GM12878 (cell line): ENCODE measurements around the gene RGN. TPM values are rescaled to one million over a fixed set of nuclear protein-coding genes. Genes with fewer than 3 reads are reported as not detected.

Experiments
- ATAC-seq: fragments of 200-7000 bp; cut with Tn5 transposase; 3 replicates; pipeline ENCODE4 v1.9.1; 2020; ENCODE audit warnings: mild to moderate bottlenecking, moderate library complexity
- BruUV-seq: library from RNA; stranded (reverse); fragments of 400-500 nt; replicated peaks from 2 replicates; lab custom pipeline; 2021; lab: Mats Ljungman, UMichigan
- CTCF ChIA-PET: fragments of 300-600 bp; sonication (Branson Sonifier 250); formaldehyde crosslinking; extraction: SDS; loops from one replicate; lab custom pipeline; 2021; ENCODE audit warnings: inconsistent platforms; lab: Yijun Ruan, JAX
- POLR2A ChIA-PET: fragments of 350-600 bp; formaldehyde crosslinking; extraction: SDS; loops from one replicate; lab custom pipeline; 2021; ENCODE audit warnings: inconsistent platforms; lab: Charles Lee
- RAD21 ChIA-PET: fragments of 300-600 bp; sonication (Branson Sonifier 250); formaldehyde crosslinking; loops from one replicate; lab custom pipeline; 2023; ENCODE audit warnings: antibody characterized with exemption; ENCODE audit not compliant: unreplicated experiment; lab: Charles Lee
- SMC1A ChIA-PET: fragments of 300-600 bp; sonication (Branson Sonifier 250); formaldehyde crosslinking; loops from one replicate; lab custom pipeline; 2023; ENCODE audit not compliant: unreplicated experiment, uncharacterized antibody; lab: Charles Lee
- DNase-seq: peaks from one replicate; pipeline ENCODE4 v3.0.0-alpha.2; 2011; ENCODE audit warnings: low read depth, low spot score
- FAIRE-seq: peaks from 3 replicates; lab custom pipeline; 2011; peaks lifted over from hg19 to GRCh38; lab: Jason Lieb, UNC
- H2AFZ ChIP-seq: 2 replicates; pipeline ENCODE4 v1.6.0; 2011; ENCODE audit warnings: low read depth, low read length, control low read depth; ENCODE audit not compliant: control insufficient read depth
- H3K27ac ChIP-seq: 2 replicates; pipeline ENCODE4 v1.5.1; 2011; ENCODE audit warnings: control low read depth; ENCODE audit not compliant: control insufficient read depth, insufficient read depth
- H3K27me3 ChIP-seq, 2 experiments: replicated peaks in 1 of 2; 2 replicates each; pipeline versions ENCODE4 v1.6.0 to v1.6.1; 2011; ENCODE audit warnings: low read length in 1 of 2; ENCODE audit not compliant: control insufficient read depth in 2 of 2, insufficient read depth in 2 of 2
- H3K36me3 ChIP-seq, 2 experiments: 2 replicates each; pipeline ENCODE4 v1.5.1; 2011; ENCODE audit warnings: low read length in 1 of 2; ENCODE audit not compliant: control insufficient read depth in 2 of 2, insufficient read depth in 2 of 2
- H3K4me1 ChIP-seq: 2 replicates; pipeline ENCODE4 v1.6.1; 2011; ENCODE audit warnings: mild to moderate bottlenecking, low read length, moderate library complexity, mixed read lengths; ENCODE audit not compliant: control insufficient read depth, insufficient read depth
- H3K4me2 ChIP-seq: 2 replicates; pipeline ENCODE4 v1.6.0; 2011; ENCODE audit warnings: control low read depth; ENCODE audit not compliant: control insufficient read depth, insufficient read depth
- H3K4me3 ChIP-seq: fragments of 200-600 bp; sonication (generic); 2 replicates; pipeline ENCODE4 v1.5.1; 2016
- H3K79me2 ChIP-seq: 2 replicates; pipeline ENCODE4 v1.6.0; 2011; ENCODE audit warnings: low read length; ENCODE audit not compliant: control insufficient read depth, insufficient read depth
- H3K9ac ChIP-seq: 2 replicates; pipeline ENCODE4 v1.8.0; 2011; ENCODE audit warnings: low read length, control low read depth, mixed read lengths; ENCODE audit not compliant: control insufficient read depth, insufficient read depth
- H3K9me3 ChIP-seq: replicated peaks from 3 replicates; pipeline ENCODE4 v1.5.1; 2011; ENCODE audit warnings: mild to moderate bottlenecking, low read length; ENCODE audit not compliant: control insufficient read depth, insufficient read depth
- H4K20me1 ChIP-seq: 2 replicates; pipeline ENCODE4 v1.6.0; 2011; ENCODE audit not compliant: control insufficient read depth, insufficient read depth
- CBX3 ChIP-seq: fragments of 200-600 bp; sonication (generic); IDR thresholded peaks from 2 replicates; pipeline ENCODE4 v1.6.1; 2016; ENCODE audit warnings: low read depth, borderline replicate concordance
- POU2F2 ChIP-seq: IDR thresholded peaks from 3 replicates; pipeline ENCODE4 v1.6.1; 2011; ENCODE audit warnings: low read depth, mild to moderate bottlenecking, low read length, borderline replicate concordance
- SIN3A ChIP-seq: IDR thresholded peaks from 2 replicates; pipeline ENCODE4 v1.6.1; 2012; ENCODE audit warnings: low read depth, low read length, improper control_type of control experiment
- ZNF622 ChIP-seq: fragments of 450-650 bp; IDR thresholded peaks from 2 replicates; pipeline ENCODE4 v1.6.1; 2017; ENCODE audit warnings: mild to moderate bottlenecking, inconsistent platforms
- WGBS: methylation state at CpG from one replicate; pipeline ENCODE4 v1.1.6; 2016; ENCODE audit warnings: low lambda C conversion rate; ENCODE audit not compliant: insufficient replicate concordance, insufficient coverage; ENCODE audit errors: missing lambda C conversion rate; 5-methylcytosine and 5-hydroxymethylcytosine counted together
- in situ Hi-C: fragments of 300-500 bp; cut with MboI; formaldehyde crosslinking; loops from 9 replicates; pipeline ENCODE4 v1.14.3; 2018; ENCODE audit warnings: mixed read lengths
- intact Hi-C: fragments of 100-400 bp; cut with micrococcal nuclease; formaldehyde crosslinking; loops from one replicate; pipeline ENCODE4 v1.14.2; 2022; ENCODE audit not compliant: unreplicated experiment
- polyA plus RNA-seq, 11 experiments: library from polyadenylated mRNA; depleted of rRNA in 4 of 11; unstranded in 6 of 11; stranded (reverse) in 5 of 11; fragments of >200 nt; fragmentation: Nextera tagmentation in 4 of 11; fragmentation: Illumina TruSeq in 1 of 11; extraction: Ambion mirVana in 4 of 11; extraction: Trizol in 1 of 11; gene quantifications; 1 replicate in 1 of 11; 2 replicates in 10 of 11; pipeline versions ENCODE4 v1.2.1 to v1.2.3, GENCODE V29; 2011 to 2016; ENCODE audit warnings: inconsistent platforms in 2 of 11, missing spikeins in 2 of 11, low read depth in 1 of 11
- small RNA-seq: library from RNA; depleted of rRNA; stranded (forward); fragments of <200 nt; gene quantifications from one replicate; pipeline ENCODE3, GENCODE V24; 2014
- total RNA-seq, 4 experiments: library from RNA; depleted of rRNA in 3 of 4; stranded (reverse); fragments of >200 nt in 3 of 4; fragmentation: Illumina TruSeq in 1 of 4; extraction: Trizol in 1 of 4; gene quantifications; 2 replicates each; pipeline versions ENCODE4 v1.2.1 to v1.2.3, GENCODE V29; 2013 to 2021
- TF ChIP-seq, protein P1 (sequence below): IDR thresholded peaks from 2 replicates; pipeline ENCODE4 v1.6.1; 2011; ENCODE audit warnings: low read depth, mild to moderate bottlenecking, low read length, moderate library complexity, borderline replicate concordance; ENCODE audit errors: extremely low read depth

RGN gene
- total and polyA plus RNA-seq, 10 of the 15 experiments (the other 5 are each of a cell fraction or from before 2014, with no cell fraction given) = 0.15 TPM; not detected in 9

DNA sequence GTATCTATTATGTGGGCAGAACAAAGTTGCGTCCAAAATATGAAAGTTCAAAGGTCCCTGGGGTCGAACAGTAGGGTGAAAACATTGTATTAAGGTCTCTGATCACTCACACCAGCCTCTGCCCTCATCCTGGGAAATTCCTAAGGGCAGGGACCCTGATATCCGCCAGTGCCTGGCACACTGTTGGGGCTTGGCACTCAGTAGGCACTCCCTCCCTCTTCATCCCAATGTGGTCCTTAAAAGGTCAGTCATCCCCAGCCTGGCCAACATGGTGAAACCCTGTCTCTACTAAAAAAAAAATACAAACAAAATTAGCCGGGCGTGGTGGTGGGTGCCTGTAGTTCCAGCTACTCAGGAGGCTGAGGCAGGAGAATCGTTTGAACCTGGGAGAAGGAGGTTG lies 59.9 kb downstream of the RGN start:
- no peak overlapping the region for H3K9ac ChIP-seq
- H3K4me1 ChIP-seq = no peaks in the 10 kb centered on the region
- TF ChIP-seq CBX3 = no peak
- no peak for TF ChIP-seq POU2F2
- TF ChIP-seq, protein P1, sequence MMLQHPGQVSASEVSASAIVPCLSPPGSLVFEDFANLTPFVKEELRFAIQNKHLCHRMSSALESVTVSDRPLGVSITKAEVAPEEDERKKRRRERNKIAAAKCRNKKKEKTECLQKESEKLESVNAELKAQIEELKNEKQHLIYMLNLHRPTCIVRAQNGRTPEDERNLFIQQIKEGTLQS = no peak
- TF ChIP-seq SIN3A = no peak
- TF ChIP-seq ZNF622 = no peak
- intact Hi-C loops (no loop called here), in situ Hi-C loops (no loop called here)
- SMC1A ChIA-PET = no interaction called here
- H4K20me1 ChIP-seq = no peaks in the 10 kb centered on the region
- POLR2A ChIA-PET = no interaction called here
- ATAC-seq (no peak), DNase-seq (no peak), FAIRE-seq (no peak)
- BruUV-seq = no TSS peak
- H3K79me2 ChIP-seq = peaks cover 4% of the 10 kb centered on the region
- RAD21 ChIA-PET = no interaction called here
- no peak overlapping the region for H3K4me2 ChIP-seq
- no peak overlapping the region for H3K4me3 ChIP-seq
- peaks cover 0 to 5% of the 10 kb centered on the region in 2 experiments; a peak in 1 of 4 replicates for H3K36me3 ChIP-seq
- no peaks in the 10 kb centered on the region for H3K9me3 ChIP-seq
- no peak overlapping the region for H3K27ac ChIP-seq
- CTCF ChIA-PET = interaction anchor here (1.0 kb wide), 1 partner anchor 12 kb away, joined by 3 read pairs; no protein-coding TSS in a partner anchor
- WGBS = 43% methylated on average over 6 of the region's 6 CpGs
- no peaks in the 10 kb centered on the region for H3K27me3 ChIP-seq
- no peak overlapping the region for H2AFZ ChIP-seq

Small RNAs within 50 kb of the gene (small RNA-seq; reads per million reads assigned to genes)
- gene RNU12-2P (not detected), gene RNU6-1189P (not detected)

Other genes with a start within 250 kb of the RGN start
- 5.5 and 7.3 TPM in 2 replicates for gene RP2, start 241.4 kb upstream of the RGN start, total RNA-seq (2014; rRNA removed)
- 7.7 and 7.8 TPM in 2 replicates for gene RP2, start 241.4 kb upstream of the RGN start, total RNA-seq (2014; rRNA removed; fragmentation: Illumina TruSeq; extraction: Trizol)
- gene RP2, start 241.4 kb upstream of the RGN start, total RNA-seq (2021) = 4.9 TPM in 2 replicates
- 11.0 and 17.1 TPM in 2 replicates for gene RP2, start 241.4 kb upstream of the RGN start, polyA plus RNA-seq (2011; rRNA removed)
- 6.3 and 8.8 TPM in 2 replicates for gene RP2, start 241.4 kb upstream of the RGN start, polyA plus RNA-seq (2014; fragmentation: Illumina TruSeq; extraction: Trizol)
- 1 to 10 TPM; 3.5 to 3.7 TPM for gene RP2, start 241.4 kb upstream of the RGN start, polyA plus RNA-seq (2014; fragmentation: Nextera tagmentation; extraction: Ambion mirVana)
- 4.8 and 6.5 TPM in 2 replicates for gene RP2, start 241.4 kb upstream of the RGN start, polyA plus RNA-seq (2014; rRNA removed)
- 1 to 10 TPM; 5.6 to 5.7 TPM for gene RP2, start 241.4 kb upstream of the RGN start, polyA plus RNA-seq (2016; fragmentation: Nextera tagmentation; extraction: Ambion mirVana)
- gene JADE3, start 166.0 kb upstream of the RGN start, total RNA-seq (2014; rRNA removed) = 0.51 and 0.54 TPM in 2 replicates
- gene JADE3, start 166.0 kb upstream of the RGN start, total RNA-seq (2014; rRNA removed; fragmentation: Illumina TruSeq; extraction: Trizol) = 0.51 and 0.63 TPM in 2 replicates
- gene JADE3, start 166.0 kb upstream of the RGN start, total RNA-seq (2021) = 0.80 and 0.88 TPM in 2 replicates
- gene JADE3, start 166.0 kb upstream of the RGN start, polyA plus RNA-seq (2011; rRNA removed) = 12.9 and 13.0 TPM in 2 replicates
- 0.75 and 0.82 TPM in 2 replicates for gene JADE3, start 166.0 kb upstream of the RGN start, polyA plus RNA-seq (2014; fragmentation: Illumina TruSeq; extraction: Trizol)
- gene JADE3, start 166.0 kb upstream of the RGN start, polyA plus RNA-seq (2014; fragmentation: Nextera tagmentation; extraction: Ambion mirVana) = under 1 TPM; 0.06 to 0.13 TPM
- 0.32 and 0.39 TPM in 2 replicates for gene JADE3, start 166.0 kb upstream of the RGN start, polyA plus RNA-seq (2014; rRNA removed)
- gene JADE3, start 166.0 kb upstream of the RGN start, polyA plus RNA-seq (2016; fragmentation: Nextera tagmentation; extraction: Ambion mirVana) = under 1 TPM; 0.67 to 0.78 TPM
- gene NDUFB11, start 66.3 kb downstream of the RGN start, total RNA-seq (2014; rRNA removed) = 179 and 202 TPM in 2 replicates
- 51.2 and 60.8 TPM in 2 replicates for gene NDUFB11, start 66.3 kb downstream of the RGN start, total RNA-seq (2014; rRNA removed; fragmentation: Illumina TruSeq; extraction: Trizol)
- gene NDUFB11, start 66.3 kb downstream of the RGN start, total RNA-seq (2021) = 101 and 106 TPM in 2 replicates
- gene NDUFB11, start 66.3 kb downstream of the RGN start, polyA plus RNA-seq (2011; rRNA removed) = 27.3 and 53.4 TPM in 2 replicates
- gene NDUFB11, start 66.3 kb downstream of the RGN start, polyA plus RNA-seq (2014; fragmentation: Illumina TruSeq; extraction: Trizol) = 41.5 and 42.5 TPM in 2 replicates
- 10 to 100 TPM; 16.1 to 44.5 TPM for gene NDUFB11, start 66.3 kb downstream of the RGN start, polyA plus RNA-seq (2014; fragmentation: Nextera tagmentation; extraction: Ambion mirVana)
- 164 and 211 TPM in 2 replicates for gene NDUFB11, start 66.3 kb downstream of the RGN start, polyA plus RNA-seq (2014; rRNA removed)
- gene NDUFB11, start 66.3 kb downstream of the RGN start, polyA plus RNA-seq (2016; fragmentation: Nextera tagmentation; extraction: Ambion mirVana) = 100 to 1,000 TPM; 197 to 199 TPM
- gene RBM10, start 66.8 kb downstream of the RGN start, total RNA-seq (2014; rRNA removed) = 46.8 and 48.0 TPM in 2 replicates
- 20.7 and 24.8 TPM in 2 replicates for gene RBM10, start 66.8 kb downstream of the RGN start, total RNA-seq (2014; rRNA removed; fragmentation: Illumina TruSeq; extraction: Trizol)
- 55.5 and 57.6 TPM in 2 replicates for gene RBM10, start 66.8 kb downstream of the RGN start, total RNA-seq (2021)
- gene RBM10, start 66.8 kb downstream of the RGN start, polyA plus RNA-seq (2011; rRNA removed) = 7.8 and 16.0 TPM in 2 replicates
- 10.4 and 22.5 TPM in 2 replicates for gene RBM10, start 66.8 kb downstream of the RGN start, polyA plus RNA-seq (2014; fragmentation: Illumina TruSeq; extraction: Trizol)
- gene RBM10, start 66.8 kb downstream of the RGN start, polyA plus RNA-seq (2014; fragmentation: Nextera tagmentation; extraction: Ambion mirVana) = 1 to 10 TPM; 1.4 to 4.4 TPM
- gene RBM10, start 66.8 kb downstream of the RGN start, polyA plus RNA-seq (2014; rRNA removed) = 34.9 and 40.2 TPM in 2 replicates
- gene RBM10, start 66.8 kb downstream of the RGN start, polyA plus RNA-seq (2016; fragmentation: Nextera tagmentation; extraction: Ambion mirVana) = 10 to 100 TPM; 50.0 to 60.0 TPM
- 228 and 255 TPM in 2 replicates for gene UBA1, start 115.4 kb downstream of the RGN start, total RNA-seq (2014; rRNA removed)
- 60.1 and 64.7 TPM in 2 replicates for gene UBA1, start 115.4 kb downstream of the RGN start, total RNA-seq (2014; rRNA removed; fragmentation: Illumina TruSeq; extraction: Trizol)
- gene UBA1, start 115.4 kb downstream of the RGN start, total RNA-seq (2021) = 296 and 314 TPM in 2 replicates
- gene UBA1, start 115.4 kb downstream of the RGN start, polyA plus RNA-seq (2011; rRNA removed) = 96.5 and 271 TPM in 2 replicates
- gene UBA1, start 115.4 kb downstream of the RGN start, polyA plus RNA-seq (2014; fragmentation: Illumina TruSeq; extraction: Trizol) = 121 and 180 TPM in 2 replicates
- gene UBA1, start 115.4 kb downstream of the RGN start, polyA plus RNA-seq (2014; fragmentation: Nextera tagmentation; extraction: Ambion mirVana) = 10 to 100 TPM; 60.4 to 79.9 TPM
- 225 and 247 TPM in 2 replicates for gene UBA1, start 115.4 kb downstream of the RGN start, polyA plus RNA-seq (2014; rRNA removed)
- gene UBA1, start 115.4 kb downstream of the RGN start, polyA plus RNA-seq (2016; fragmentation: Nextera tagmentation; extraction: Ambion mirVana) = 100 to 1,000 TPM; 208 to 229 TPM
- gene CDK16, start 140.2 kb downstream of the RGN start, total RNA-seq (2014; rRNA removed) = 45.6 and 45.7 TPM in 2 replicates
- gene CDK16, start 140.2 kb downstream of the RGN start, total RNA-seq (2014; rRNA removed; fragmentation: Illumina TruSeq; extraction: Trizol) = 32.0 and 32.1 TPM in 2 replicates
- 63.5 and 64.5 TPM in 2 replicates for gene CDK16, start 140.2 kb downstream of the RGN start, total RNA-seq (2021)
- 36.5 and 75.1 TPM in 2 replicates for gene CDK16, start 140.2 kb downstream of the RGN start, polyA plus RNA-seq (2011; rRNA removed)
- 41.4 and 50.7 TPM in 2 replicates for gene CDK16, start 140.2 kb downstream of the RGN start, polyA plus RNA-seq (2014; fragmentation: Illumina TruSeq; extraction: Trizol)
- gene CDK16, start 140.2 kb downstream of the RGN start, polyA plus RNA-seq (2014; fragmentation: Nextera tagmentation; extraction: Ambion mirVana) = 1 to 10 TPM; 2.4 to 4.1 TPM
- 57.1 and 64.1 TPM in 2 replicates for gene CDK16, start 140.2 kb downstream of the RGN start, polyA plus RNA-seq (2014; rRNA removed)
- 10 to 100 TPM; 43.7 to 52.7 TPM for gene CDK16, start 140.2 kb downstream of the RGN start, polyA plus RNA-seq (2016; fragmentation: Nextera tagmentation; extraction: Ambion mirVana)
- 15.8 and 20.0 TPM in 2 replicates for gene USP11, start 154.6 kb downstream of the RGN start, total RNA-seq (2014; rRNA removed)
- 13.1 and 14.6 TPM in 2 replicates for gene USP11, start 154.6 kb downstream of the RGN start, total RNA-seq (2014; rRNA removed; fragmentation: Illumina TruSeq; extraction: Trizol)
- 37.5 and 42.3 TPM in 2 replicates for gene USP11, start 154.6 kb downstream of the RGN start, total RNA-seq (2021)
- gene USP11, start 154.6 kb downstream of the RGN start, polyA plus RNA-seq (2011; rRNA removed) = 9.1 and 24.7 TPM in 2 replicates
- 19.9 and 21.0 TPM in 2 replicates for gene USP11, start 154.6 kb downstream of the RGN start, polyA plus RNA-seq (2014; fragmentation: Illumina TruSeq; extraction: Trizol)
- 1 to 10 TPM; 3.3 to 5.9 TPM for gene USP11, start 154.6 kb downstream of the RGN start, polyA plus RNA-seq (2014; fragmentation: Nextera tagmentation; extraction: Ambion mirVana)
- 21.8 and 25.1 TPM in 2 replicates for gene USP11, start 154.6 kb downstream of the RGN start, polyA plus RNA-seq (2014; rRNA removed)
- gene USP11, start 154.6 kb downstream of the RGN start, polyA plus RNA-seq (2016; fragmentation: Nextera tagmentation; extraction: Ambion mirVana) = 10 to 100 TPM; 42.5 to 44.0 TPM